ENCODE measurements around the gene POC1A.

The POC1A gene

GRCh38 chr3:52079958-52080357 is 74.3 kb downstream of the POC1A start:
- TF ChIP-seq, protein P1, sequence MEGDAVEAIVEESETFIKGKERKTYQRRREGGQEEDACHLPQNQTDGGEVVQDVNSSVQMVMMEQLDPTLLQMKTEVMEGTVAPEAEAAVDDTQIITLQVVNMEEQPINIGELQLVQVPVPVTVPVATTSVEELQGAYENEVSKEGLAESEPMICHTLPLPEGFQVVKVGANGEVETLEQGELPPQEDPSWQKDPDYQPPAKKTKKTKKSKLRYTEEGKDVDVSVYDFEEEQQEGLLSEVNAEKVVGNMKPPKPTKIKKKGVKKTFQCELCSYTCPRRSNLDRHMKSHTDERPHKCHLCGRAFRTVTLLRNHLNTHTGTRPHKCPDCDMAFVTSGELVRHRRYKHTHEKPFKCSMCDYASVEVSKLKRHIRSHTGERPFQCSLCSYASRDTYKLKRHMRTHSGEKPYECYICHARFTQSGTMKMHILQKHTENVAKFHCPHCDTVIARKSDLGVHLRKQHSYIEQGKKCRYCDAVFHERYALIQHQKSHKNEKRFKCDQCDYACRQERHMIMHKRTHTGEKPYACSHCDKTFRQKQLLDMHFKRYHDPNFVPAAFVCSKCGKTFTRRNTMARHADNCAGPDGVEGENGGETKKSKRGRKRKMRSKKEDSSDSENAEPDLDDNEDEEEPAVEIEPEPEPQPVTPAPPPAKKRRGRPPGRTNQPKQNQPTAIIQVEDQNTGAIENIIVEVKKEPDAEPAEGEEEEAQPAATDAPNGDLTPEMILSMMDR (IDR thresholded peaks at IDR 0.05; ENCODE audit: control extremely low read depth, extremely low read depth, low read depth, missing control alignments): no peak
- ChIA-PET CTCF (interaction anchor here (0.7 to 1.2 kb wide), 2 partner anchors 13 to 78 kb away, joined by 3 to 4 read pairs; no protein-coding TSS in a partner anchor), POLR2A (no interaction called here)
- no peak for DNase-seq (ENCODE audit: extremely low spot score)

DNA sequence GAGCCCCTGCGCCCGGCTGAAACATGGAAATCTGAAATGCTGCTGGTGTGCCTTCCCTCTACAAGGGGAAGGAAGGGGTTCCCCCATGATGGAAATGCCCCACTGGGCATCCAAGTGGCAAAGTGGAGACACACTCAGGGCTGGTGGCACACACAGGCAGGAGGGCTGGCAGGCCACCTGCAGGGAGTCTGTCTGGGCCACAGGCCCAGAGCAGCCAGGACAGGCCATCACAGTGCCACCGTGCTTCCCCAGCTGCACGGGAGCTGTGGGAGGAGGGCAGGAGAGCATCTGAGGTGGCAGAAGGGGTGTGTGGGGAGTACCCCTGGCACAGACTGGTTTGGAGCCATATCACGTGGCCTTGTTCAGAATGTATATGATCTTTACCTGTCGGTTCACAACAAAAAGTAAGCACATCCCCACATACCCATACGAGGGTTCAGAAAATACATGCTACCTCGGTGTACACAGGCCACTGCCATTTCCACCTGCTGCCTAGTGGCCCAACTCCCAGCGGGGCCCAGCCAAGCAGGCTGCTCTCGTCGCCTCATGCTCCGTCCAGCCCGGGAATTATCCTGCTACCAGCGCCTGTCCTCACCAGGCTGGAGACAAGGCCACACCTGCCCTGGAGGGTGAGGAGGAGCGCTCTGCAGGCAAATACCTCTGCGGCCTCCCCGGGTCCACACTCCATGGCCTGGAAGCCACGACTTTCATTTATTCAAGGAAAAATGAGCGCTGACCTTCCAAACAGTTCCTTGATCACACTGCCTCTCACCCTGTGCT is 75.3 kb downstream of the POC1A start:
- TF ChIP-seq, protein P1 (IDR thresholded peaks at IDR 0.05; ENCODE audit: control extremely low read depth, extremely low read depth, low read depth, missing control alignments): no peak
- no peak for DNase-seq (ENCODE audit: extremely low spot score)
- CTCF ChIA-PET: interaction anchor here (1.2 kb wide), 1 partner anchor 77 kb away, joined by 4 read pairs; no protein-coding TSS in a partner anchor
- POLR2A ChIA-PET: no interaction called here

DNA sequence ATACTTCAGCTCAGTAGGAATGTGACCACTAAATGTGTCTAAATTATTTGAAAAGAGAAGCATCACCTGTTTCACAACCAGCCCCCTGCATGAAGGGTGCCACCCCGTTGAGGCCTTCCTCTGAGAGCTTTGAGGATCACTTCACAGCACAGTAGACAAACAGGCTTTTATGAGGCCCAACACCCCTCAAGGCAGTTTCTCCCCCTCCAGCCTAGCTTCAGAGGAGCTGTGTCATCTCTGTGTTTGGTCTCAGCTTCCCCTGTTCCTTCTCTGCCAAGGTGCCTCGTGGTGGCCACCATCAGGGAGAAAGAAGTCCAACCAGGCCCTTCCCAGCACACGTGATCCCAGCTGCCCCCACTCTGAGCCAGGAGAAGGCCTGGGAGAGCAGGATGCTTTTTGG is 76.3 kb downstream of the POC1A start:
- ChIA-PET POLR2A (no interaction called here), CTCF (interaction anchor here (0.9 to 1.6 kb wide), 2 partner anchors 10 to 76 kb away, joined by 3 to 5 read pairs; no protein-coding TSS in a partner anchor)
- TF ChIP-seq, protein P1 (IDR thresholded peaks at IDR 0.05; ENCODE audit: control extremely low read depth, extremely low read depth, low read depth, missing control alignments): no peak
- no peak for DNase-seq (ENCODE audit: extremely low spot score)

DNA sequence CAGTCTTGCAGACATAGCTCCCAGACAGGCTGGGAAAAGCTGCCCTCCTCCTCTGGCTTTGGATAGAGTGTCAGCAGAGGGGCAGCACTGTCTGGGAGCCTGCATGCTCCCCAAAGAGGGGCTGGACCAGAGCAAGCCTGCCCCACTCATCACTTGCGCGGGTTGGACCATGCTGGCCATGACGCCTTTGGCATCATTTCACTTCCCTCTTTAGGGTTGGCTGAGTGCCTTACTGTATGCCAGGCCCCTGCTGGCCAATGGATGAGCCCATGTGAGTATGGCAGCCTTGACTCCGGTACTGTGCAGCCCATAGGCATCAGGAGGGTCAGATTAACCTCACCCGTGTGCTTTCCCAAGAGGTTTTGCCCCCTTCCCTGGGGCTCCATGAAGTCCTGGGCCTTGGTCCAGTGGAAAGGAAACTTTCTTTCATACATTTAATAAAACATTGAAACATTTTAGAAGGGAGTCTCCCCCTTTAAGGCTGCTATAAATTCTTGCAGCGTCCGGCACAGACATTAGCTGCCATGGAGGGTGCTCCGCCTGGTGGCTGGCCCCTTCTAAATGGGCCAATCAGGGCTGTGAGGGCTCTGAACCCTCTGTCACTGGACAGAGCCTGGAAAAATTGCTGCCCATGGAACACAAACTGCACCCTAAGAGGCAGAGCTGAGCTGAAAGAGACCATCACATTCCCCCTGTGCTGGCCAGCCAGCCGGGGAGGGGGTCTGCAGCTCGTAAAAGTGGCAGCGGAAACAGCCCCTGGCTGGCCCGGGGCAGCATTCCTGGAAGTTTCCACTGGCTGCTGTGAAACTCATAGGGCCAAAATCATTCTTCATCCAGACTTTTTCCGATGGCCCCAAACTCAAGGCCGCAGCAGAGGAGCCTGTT is 77.1 kb downstream of the POC1A start:
- ChIA-PET POLR2A (no interaction called here), CTCF (interaction anchor here (0.9 to 1.6 kb wide), 4 partner anchors 9 to 75 kb away, joined by 3 to 5 read pairs (median 3); no protein-coding TSS in a partner anchor)
- DNase-seq (ENCODE audit: extremely low spot score): no peak
- TF ChIP-seq, protein P1 (IDR thresholded peaks at IDR 0.05; ENCODE audit: control extremely low read depth, extremely low read depth, low read depth, missing control alignments): no peak

DNA sequence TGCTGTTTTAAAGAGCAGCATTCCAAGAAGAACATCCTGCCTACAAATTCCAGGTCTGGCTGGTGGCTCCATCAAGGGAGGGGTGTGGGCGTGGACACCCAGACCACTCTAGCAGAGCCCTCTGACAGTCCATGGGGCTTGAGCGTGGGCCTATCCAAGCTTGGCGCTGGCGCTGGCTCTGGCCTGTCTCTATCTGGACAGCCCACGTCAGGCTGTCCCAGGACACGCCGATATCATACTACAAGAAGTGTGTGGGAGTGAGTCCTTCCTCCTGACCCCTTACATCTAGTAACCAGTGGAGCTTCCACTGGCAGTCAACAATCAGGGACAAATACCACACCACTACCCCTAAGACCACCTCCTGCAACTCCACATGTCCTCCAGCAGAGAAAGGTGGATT is 80.7 kb downstream of the POC1A start:
- DNase-seq (ENCODE audit: extremely low spot score): no peak
- TF ChIP-seq, protein P1 (IDR thresholded peaks at IDR 0.05; ENCODE audit: control extremely low read depth, extremely low read depth, low read depth, missing control alignments): no peak
- POLR2A ChIA-PET: no interaction called here
- CTCF ChIA-PET: interaction anchor here (1.7 kb wide), 1 partner anchor 21 kb away, joined by 3 read pairs; no protein-coding TSS in a partner anchor

- no peak for DNase-seq (ENCODE audit: extremely low spot score)
- TF ChIP-seq, protein P1 (IDR thresholded peaks at IDR 0.05; ENCODE audit: control extremely low read depth, extremely low read depth, low read depth, missing control alignments): no peak
- POLR2A ChIA-PET: no interaction called here
- CTCF ChIA-PET: interaction anchor here (0.9 to 1.7 kb wide), 2 partner anchors 20 to 29 kb away, joined by 3 read pairs; no protein-coding TSS in a partner anchor
Measured at GRCh38 chr3:52072471-52072870, 81.8 kb downstream of the POC1A start.
